Stimulated activated CD4-positive, alpha-beta T cell treated with anti-CD3 and anti-CD28 coated beads, Interleukin-1b, Interleukin-23, amount 100 ng/mL, for 1 hour (primary cell): ENCODE measurements around the gene WDR48.
"Not testable (repeated sequence)": the region's sequence is repeated elsewhere in the genome, so short reads cannot be mapped to it uniquely, and the experiment has no call there.

ENCODE experiments used
- DNase-seq, 2 donors: peaks; one replicate each; pipeline ENCODE4 v3.0.0-alpha.2; 2020; ENCODE audit warnings: low read depth in 2 of 2

WDR48 gene

GRCh38 chr3:39051649-39052561 lies at the start of gene WDR48, which contains the start of gene SCN11A:
Gene WDR48 (plus strand): TSS chr3:39052016. CDS start chr3:39052026, 10 bp downstream.
Gene SCN11A (minus strand): TSS chr3:39051944. CDS start chr3:38950362, 101,582 bp downstream.
- peak; percentile 72 to 77 for DNase-seq

- no peak for DNase-seq
These were observed 46.5 kb upstream of the WDR48 start for GRCh38 chr3:39005295-39005694.

DNA sequence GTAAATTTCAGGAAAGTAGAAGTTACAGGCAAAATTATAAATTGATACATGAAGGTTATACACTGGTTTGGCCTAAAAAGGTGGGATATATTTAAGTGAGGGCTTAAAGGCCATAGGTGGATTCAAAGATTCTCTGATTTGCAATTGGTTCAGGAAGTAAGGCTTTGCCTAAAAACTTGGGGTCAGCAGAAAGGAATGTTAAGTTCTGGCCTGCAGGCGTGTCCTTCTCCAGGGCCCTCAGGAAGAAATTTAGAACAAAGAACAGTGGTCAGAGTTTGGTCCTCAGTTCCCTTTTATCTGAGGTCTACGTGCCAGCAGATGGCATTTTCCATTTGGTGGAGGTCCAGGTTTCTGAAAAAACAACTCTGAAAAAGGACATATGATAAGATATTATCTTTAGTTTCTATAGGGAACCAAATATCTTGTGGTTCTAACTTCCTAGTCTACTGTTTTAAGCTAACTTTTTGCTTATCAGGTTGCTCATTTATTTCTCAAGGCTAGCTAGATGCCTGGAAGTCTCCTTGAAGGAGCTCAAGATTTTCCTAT lies 40.6 kb upstream of the WDR48 start:
- no peak for DNase-seq

GRCh38 chr3:39013289-39013688 lies 38.5 kb upstream of the WDR48 start:
- DNase-seq, result no peak

DNA sequence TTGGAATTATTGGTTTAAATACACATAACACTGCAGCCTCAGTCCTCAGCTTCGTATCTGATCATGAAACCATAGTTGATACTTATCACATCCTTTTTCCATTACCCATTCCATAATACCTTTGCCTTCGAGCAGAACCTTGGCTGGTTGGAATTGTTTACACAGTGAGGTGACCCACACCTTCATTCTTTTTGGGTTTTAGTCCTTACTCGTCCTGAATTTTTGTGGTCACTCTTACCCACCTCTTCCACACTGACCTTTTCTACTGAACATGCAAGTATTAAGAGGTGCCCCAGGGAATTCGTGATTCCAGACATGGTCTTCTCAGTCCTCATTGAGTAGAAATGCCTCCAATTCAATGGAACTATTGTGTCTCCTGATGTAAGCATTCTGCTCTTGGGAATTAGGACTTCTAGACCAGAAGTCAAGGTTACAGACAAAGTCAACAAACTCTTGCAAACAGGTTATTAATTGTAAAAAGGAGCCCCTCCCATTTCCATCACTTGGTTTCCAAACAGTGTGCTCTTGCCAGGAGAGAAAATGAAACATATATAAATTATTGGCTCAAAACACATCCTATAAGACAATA lies 37.8 kb upstream of the WDR48 start:
- DNase-seq, result no peak

GRCh38 chr3:39015418-39015817 lies 36.4 kb upstream of the WDR48 start:
- DNase-seq, result no peak

DNA sequence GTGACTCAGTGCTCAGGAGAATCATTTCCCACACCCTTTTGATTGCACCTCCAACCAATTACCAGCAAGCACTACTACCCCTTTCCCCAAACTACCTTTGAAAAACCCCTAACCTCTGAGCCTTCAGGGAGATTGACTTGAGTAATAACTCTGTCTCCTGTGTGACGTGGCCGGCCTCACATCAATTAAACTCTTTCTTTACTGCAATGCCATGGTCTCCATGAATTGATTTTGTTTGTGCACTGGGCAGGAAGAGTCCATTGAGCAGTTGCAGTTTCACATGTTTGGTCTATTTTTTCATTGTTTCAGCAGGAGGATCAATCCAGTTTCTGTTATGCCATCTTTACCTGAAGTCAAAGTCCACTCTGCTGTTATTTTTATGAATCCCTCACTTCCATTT lies 32.5 kb upstream of the WDR48 start:
- no peak for DNase-seq

DNA sequence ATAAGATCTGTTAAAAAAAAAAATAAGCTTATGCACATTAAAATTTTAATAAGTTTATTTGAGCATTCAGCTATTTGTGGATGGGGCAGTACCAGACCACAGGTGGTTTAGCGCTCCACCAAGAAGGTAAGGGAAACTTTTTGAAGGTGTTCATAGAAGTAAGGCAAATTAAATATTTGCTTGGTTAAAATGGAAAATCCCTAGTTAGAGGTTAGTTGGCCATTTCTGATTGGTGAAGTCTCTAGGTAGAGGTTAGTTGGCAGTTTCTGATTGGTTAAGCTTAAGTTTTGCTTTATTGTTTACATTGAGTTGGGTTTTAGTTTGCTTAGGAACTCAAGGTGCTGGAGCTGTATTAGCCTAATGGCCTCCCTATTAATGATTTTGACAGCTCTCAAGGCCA lies 30.8 kb upstream of the WDR48 start:
- DNase-seq, result no peak

- no peak for DNase-seq
These were observed 30.1 kb upstream of the WDR48 start for GRCh38 chr3:39021465-39022285.

DNA sequence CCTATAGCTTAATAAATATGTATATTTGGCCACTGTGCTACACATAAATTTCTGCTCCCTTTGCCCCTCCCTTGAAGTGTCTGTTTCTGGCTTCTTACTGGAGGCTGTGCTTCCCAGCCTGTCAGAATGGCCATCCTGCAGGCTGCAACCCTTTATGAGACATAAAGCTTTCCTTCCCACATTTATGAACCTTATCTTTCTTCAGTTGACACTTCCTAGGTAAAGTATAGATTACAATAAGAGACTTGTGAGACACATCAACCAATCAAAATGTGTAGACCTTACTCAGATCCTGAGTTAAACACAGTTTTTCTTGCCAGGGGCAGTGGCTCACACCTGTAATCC lies 29.6 kb upstream of the WDR48 start:
- no peak for DNase-seq

DNA sequence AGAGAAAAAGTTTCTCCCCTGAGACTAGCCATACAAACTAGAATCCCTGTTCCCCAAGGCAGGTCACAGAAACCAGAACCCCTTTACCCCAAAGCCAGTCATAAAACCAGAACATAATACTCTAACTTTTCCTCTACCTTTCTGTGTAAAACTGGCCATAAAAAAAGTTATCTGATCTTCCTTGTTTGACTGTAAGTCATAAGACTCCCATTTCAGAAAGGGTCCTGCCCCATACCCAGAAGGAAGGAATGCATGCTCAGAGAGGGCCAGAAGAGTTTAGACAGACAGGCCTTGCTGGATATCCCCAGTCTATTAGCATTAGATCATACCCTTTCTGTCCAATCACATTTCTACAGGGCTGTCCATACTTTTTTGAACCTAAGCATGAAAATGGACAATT lies 27.3 kb upstream of the WDR48 start:
- DNase-seq, result no peak

DNA sequence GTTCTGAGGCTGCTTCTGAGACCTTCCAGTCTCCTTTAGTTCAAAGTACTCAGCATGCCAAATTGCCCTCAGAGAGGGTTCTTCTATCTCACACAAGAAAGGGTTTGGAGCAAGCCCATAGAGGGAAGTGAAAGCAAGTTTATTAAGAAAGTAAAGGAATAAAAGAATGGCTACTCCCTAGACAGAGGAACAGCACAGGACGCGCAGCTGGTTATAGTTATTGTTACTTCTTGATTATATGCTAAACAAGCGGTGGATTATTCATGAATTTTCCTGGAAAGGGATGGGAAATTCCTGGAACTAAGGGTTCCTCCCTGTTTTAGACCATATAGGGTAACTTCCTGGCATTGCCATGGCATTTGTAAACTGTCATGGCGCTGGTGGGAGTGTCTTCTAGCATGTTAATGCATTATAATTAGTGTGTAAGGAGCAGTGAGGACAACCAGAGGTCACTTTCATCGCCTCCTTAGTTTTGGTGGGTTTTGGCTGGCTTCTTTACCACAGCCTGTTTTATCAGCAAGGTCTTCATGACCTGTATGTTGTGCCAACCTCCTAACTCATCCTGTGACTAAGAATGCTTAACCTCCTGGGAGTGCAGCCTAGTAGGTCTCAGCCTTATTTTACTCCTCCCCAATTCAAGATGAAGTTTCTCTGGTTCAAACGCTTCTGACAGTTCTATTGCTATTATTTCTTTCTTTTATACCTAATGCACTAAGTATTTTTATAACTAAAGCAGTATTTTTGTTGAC lies 26.4 kb upstream of the WDR48 start:
- no peak for DNase-seq

- no peak for DNase-seq
These were observed 23.3 kb upstream of the WDR48 start for GRCh38 chr3:39028546-39028945.

- DNase-seq, result no peak
These were observed 22.3 kb upstream of the WDR48 start for GRCh38 chr3:39029556-39029955.

GRCh38 chr3:39038165-39038564 lies 13.7 kb upstream of the WDR48 start:
- no peak for DNase-seq

DNA sequence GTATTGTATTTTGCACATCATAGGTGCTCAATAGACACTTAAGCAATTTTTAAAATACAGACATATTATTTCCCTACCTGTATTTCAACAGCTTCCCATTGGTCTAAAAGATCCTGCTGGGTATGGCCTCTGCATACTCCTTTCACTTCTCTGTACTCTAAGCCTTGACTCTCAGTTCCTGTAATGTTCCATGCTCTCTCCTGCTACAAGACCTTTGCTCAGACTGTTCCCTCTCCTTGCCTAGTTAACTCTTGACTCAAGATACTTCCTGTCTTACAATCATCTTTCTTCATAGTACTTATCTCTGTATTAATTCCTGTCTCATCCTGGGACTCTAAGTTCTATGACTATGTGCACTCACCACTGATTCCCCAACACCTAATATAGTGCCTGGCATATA lies 1.8 kb upstream of the WDR48 start:
- no peak for DNase-seq

DNA sequence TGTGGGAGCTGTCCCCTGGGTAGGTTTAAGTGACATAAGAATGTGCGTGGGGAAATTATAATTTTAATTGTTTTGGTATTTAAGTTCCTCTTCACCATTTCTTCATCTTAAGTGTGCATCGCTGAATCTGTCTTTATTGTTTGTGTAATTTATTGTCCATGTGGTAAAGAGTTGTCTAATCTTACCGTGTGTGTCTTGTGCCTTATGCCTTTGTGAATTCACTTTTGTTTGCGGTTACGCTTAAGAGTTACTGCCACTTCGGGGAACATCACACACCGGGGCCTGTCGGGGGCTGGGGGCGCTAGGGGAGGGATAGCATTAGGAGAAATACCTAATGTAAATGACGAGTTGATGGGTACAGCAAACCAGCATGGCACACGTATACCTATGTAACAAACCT lies 767 bp downstream of the WDR48 start:
- no peak for DNase-seq

- no peak for DNase-seq
These were observed 1.9 kb downstream of the WDR48 start for GRCh38 chr3:39053696-39054095.

DNA sequence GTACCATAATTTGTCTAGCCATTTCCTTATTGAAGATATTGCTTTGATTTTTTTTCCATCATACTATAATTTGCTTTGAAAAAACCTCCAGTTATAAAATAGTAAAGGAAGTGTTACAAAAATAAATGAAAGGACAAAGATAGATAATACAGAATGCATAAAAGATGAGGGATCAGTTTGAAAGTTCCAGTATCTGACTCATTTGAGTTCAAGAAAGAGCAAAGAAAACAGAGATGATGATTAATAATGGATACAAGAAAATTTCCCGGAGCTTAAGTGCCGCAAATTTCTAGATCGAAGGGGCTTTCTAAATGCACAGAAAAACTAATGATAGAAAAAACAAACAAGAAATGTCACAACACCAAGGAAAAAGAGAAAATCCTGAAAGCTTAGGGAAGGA lies 4.3 kb downstream of the WDR48 start:
- no peak for DNase-seq

- not testable (repeated sequence) for DNase-seq
These were observed 9.4 kb downstream of the WDR48 start for GRCh38 chr3:39061228-39061627.

GRCh38 chr3:39062180-39062579 lies 10.4 kb downstream of the WDR48 start:
- no peak for DNase-seq
